Skin of body (tissue), 2 donors: ENCODE results near the gene CCDC137. TPM values are rescaled to one million over a fixed set of nuclear protein-coding genes. Genes with fewer than 3 reads are reported as not detected.
A peak's percentile ranks its signal among the peaks of the same experiment; 100 is the strongest.

Experiments used
- DNase-seq: peaks from one replicate; lab custom pipeline; 2025; lab: John Stamatoyannopoulos, UW
- total RNA-seq: library from RNA; depleted of rRNA; stranded (reverse); fragments of >200 nt; gene quantifications from one replicate; pipeline ENCODE4 v1.2.3, GENCODE V29; 2014

CCDC137 gene
- total RNA-seq, 1 donor from 2014 or later = 5.9 TPM

DNA sequence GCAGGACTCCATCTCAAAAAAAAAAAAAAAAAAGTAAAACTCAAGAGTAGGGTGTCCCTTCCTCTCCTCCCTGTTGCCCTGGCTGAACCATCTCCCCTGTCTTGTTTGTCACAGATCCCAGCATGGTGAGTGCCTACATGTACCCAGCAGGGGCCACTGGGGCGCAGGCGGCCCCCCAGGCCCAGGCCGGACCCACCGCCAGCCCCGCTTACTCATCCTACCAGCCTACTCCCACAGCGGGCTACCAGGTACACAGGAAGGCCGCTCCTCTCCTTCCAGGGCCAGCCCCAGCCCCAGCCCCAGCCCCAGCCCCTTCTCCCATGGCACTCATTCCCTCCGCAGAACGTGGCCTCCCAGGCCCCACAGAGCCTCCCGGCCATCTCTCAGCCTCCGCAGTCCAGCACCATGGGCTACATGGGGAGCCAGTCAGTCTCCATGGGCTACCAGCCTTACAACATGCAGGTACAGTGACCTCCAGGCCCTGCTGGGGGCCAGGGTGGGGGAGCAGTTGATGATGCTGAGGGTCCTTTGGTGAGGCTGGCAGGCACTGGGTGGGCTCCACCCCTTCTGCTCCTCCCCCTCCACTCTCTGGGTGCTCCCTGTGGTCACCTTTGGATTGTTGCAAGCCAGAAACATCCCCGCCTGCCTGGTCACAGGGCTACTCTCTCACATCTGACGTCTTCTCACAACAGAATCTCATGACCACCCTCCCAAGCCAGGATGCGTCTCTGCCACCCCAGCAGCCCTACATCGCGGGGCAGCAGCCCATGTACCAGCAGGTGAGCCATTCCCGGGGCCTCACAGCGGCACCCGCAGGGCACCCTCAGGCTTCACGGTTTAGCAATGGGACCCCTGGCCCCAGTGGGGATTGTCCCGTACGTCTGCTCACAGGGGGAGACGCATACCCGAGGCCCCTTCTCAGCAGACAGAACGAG lies 34.1 kb downstream of the CCDC137 start:
- no peak for DNase-seq

DNA sequence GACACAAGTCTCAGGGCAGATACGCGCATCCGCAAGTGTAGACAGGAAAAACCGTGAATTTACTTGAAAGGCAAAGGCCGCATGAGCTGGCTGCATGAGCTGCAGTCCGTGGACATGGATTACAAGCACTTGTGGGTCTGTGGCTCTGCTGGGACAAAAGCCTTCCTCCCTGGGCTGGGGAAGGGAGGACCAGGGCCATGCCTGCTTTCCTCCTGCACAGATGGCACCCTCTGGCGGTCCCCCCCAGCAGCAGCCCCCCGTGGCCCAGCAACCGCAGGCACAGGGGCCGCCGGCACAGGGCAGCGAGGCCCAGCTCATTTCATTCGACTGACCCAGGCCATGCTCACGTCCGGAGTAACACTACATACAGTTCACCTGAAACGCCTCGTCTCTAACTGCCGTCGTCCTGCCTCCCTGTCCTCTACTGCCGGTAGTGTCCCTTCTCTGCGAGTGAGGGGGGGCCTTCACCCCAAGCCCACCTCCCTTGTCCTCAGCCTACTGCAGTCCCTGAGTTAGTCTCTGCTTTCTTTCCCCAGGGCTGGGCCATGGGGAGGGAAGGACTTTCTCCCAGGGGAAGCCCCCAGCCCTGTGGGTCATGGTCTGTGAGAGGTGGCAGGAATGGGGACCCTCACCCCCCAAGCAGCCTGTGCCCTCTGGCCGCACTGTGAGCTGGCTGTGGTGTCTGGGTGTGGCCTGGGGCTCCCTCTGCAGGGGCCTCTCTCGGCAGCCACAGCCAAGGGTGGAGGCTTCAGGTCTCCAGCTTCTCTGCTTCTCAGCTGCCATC lies 34.9 kb downstream of the CCDC137 start:
- DNase-seq = no peak

DNA sequence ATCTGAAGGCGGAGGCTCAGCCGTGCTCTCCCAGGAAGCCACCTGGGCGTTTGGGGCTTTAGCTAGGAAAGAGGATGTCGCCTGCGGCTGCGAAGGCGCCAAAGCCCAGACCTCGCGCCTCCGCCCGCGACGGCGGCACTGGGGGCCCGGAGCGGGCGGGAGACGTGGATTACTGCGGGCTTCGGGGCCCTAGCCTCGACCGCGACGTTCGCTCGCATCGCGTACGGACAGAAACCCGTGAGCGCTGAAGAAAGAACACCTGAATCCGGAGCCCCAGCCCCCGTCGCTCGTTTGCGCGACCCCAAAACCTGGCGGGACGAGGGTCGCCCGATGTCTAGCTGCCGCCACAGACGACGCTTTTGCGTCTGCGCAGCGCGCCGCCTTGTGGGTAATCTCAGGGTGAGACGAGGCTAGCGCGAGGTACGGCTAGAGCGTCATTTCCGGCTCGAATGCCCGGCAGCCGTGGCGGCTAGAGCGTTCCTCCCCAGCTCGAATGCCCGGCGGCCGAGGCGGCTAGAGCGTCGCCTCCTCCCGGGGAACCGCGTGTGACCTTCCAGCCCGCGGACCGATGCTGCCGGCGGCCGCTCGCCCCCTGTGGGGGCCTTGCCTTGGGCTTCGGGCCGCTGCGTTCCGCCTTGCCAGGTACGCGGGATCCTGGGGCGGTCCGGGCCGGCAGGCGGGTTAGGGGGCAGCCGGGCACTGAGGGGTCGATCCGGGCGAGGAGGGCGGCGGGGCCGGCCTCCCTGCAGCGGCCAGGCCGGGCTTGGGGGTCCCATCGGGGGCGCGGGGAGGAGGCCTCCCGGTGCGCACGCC lies 36.6 kb downstream of the CCDC137 start, which contains the start of gene MRPL12:
Gene MRPL12 (plus strand): TSS at position 434 of the 813 bp plus-strand sequence. CDS start 135 bp downstream, at position 569.
- DNase-seq = peak; percentile 83

- DNase-seq = no peak
These were observed 37.5 kb downstream of the CCDC137 start for GRCh38 chr17:81703747-81704654.

DNA sequence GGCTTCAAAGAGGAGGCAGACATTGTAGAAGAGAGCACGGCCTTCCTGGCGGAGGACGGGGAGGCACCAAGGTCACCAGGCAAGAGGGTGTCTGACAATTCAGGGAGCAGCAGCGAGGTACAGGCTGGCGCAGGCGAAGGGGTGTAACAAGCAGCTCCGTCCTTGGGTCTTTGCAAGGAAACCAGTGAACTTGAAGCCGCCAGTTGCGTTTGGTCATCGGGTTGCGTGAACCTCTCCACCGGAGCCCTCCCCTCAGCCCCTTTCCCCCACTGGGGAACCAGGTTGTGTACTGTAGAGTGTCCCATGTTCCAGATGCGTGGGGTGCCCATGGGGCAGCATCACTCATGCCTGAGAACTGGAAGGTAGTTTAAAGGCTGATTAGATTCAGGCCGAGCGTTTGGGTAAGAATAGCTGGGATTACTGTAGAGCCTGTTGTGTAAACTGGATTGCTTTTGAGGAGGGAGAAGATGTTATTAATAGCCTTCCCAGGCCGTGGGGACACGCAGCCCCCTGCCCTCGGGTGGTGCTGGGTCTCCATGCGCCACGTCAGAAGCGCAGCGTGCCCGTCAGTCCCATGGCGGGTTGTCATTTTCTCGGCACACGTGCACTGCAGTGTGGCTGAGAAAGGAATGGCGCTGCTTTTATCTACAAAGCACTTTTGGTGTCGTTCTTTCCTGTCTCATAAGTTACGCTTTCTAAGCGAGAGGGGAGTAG lies 39.1 kb downstream of the CCDC137 start:
- no peak for DNase-seq

GRCh38 chr17:81706232-81706611 lies 39.7 kb downstream of the CCDC137 start:
- DNase-seq = no peak

GRCh38 chr17:81706757-81707624 lies 40.5 kb downstream of the CCDC137 start:
- no peak for DNase-seq

DNA sequence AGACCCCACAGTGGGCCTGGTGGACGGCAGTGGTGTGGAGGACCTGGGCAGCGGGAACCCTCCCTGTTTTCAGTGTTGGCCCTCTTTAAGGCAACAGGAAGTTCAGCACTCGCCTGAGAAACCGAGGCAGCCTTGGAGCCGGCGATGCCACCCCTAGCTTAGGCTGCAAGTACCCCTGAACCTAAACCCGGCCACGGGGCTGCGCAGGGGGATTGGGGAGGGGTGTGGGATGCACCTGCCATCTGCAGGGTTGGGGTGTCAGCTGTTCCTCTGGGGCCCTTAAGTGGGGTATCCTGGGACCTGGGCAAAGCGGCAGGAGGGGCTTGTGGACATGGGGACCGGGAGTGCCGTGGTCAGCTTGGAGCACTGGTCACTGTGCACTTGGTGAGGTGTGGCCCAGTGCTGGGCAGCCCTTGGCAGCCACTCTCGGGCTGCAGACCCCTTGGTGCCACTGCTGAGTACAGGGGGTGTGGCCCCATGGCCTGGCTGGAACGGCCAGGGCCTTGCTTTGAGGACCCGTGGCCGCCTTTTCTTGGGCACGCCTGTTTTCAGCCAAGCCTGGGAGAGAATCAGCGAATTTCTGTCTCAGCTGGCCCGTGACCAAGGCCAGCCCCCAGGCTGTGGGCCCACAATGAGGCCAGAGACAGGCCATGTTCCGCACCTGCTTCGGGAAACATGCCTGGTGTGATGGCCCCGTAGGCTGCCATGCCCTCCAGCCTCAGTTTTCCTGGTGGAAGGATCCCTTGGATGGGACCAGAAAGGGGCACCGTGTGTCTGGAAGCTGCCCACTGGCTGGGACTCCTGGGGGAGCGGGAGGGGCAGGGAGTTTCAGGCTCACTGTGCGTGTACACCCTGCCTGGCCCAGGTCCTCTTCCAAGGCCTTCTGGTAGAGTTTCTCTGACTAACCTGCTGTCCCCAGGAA lies 41.4 kb downstream of the CCDC137 start:
- no peak for DNase-seq

DNA sequence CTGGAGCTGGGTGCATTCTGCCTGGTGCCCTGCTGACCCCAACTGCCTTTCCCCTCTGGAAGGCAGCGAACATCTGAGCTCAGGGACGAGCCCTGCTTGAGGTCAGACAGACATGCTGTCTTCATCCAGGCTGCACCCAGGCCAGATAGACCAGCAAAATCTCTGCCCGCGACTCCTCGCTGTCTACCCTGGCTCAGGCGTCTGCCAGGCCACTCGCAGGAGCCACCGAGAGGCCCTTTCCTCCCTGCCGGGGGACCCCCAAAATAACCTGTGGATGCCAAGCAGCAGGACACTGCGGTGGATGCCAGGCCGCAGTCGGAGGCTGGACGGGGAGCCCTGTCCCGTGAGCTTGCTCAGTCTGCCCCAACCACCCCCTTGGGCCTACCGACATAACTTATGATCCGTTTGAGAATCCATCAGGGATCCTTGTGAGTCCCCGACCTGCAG lies 42.2 kb downstream of the CCDC137 start:
- no peak for DNase-seq

DNA sequence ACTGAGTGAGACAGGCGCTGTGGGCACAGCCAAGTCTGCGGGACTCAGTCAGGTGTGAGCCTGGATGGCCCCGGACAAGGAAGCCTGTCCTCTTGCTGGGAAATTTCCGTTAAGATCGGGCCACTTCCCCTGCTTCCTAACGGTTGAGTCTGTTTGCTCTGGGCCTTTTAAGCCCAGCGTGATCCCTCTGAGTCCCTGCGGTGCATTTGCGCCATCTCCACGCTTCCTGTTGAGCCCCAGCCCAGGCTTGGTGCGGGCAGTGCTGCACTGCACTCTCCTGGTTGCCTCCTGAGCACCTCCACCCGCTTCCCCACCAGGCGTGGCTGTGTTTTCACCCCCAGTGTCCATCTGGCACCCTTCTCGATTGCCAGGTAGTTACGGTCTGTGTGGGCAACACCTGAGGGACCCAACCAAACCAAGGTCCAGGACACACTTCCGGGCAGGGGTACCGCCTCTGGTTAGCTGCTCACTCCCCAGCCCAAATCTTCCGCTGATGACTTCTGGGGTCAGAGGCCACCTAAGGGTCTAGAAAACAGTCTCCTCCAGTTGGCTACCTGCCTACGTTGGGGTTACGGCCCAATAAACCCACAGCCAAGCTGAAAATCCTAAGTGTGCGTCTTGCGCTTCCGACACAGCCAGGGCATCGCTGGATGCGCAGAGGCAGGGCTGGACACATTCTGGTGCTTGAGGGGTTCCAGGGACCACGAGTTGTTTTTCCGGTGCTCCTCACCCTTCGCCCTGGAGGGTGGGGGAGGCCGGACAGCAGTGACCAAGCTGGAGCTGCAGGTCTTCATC lies 44.2 kb downstream of the CCDC137 start:
- DNase-seq = no peak

DNA sequence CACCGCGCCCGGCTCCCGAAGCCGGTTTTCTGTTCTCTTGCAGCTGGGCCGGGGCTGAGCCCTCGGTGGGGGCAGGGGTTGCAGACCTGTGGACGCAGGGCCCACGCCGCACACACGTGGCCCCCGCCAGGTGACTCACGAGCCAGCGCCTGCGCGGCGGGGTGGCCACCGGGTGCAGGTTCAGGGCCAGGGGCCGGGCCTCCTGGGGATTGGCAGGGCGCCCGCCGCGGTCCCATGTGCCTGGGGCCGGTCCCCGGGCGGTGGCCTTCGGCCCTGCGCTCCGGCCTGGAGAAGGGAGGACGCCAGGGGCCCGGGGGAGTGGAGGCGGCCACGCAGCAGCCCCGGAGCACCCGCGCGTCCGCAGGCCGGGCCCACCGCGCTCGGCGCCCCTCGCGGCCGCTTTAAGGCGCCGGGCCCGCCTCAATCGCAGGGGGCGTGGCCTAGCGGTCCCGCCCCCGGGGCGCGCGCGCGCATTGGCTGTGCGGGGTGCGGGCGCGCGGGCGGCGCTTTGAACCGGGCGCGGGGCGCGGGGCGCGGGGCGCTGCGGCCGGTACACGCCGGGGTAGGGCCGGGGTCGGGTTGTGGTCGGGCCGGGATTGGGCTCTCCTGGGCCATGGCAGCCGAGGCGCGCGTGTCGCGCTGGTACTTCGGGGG lies 45.4 kb downstream of the CCDC137 start, which contains the start of gene SLC25A10:
Gene SLC25A10 (plus strand): TSS at position 471 of the 654 bp plus-strand sequence. CDS start 143 bp downstream, at position 614.
- DNase-seq = peak; percentile 28

DNA sequence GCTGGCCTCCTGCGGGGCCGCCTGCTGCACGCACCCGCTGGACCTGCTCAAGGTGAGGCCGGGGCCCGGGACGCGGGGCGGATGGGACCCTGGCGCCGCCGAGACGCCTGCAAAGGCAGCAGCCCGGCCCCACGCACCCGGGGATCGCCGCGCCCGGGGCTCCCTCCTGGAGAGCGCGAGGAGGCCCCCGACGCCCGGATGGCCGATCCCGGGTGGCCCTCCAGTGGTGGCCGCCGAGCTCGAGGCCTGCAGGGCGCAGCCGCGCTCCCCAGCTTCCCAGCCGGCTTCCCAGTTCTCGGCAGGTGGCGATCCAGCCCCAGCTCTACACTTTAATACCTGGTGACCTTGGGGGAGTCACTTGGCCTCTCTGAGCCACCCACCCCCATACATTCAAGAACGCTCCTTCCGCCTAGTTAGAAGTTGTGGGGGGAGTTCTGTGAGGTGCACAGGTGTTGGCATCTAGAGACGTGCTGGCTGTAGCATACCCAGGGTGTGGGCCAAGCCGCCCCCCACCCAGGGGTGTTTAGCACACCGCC lies 46.0 kb downstream of the CCDC137 start:
- DNase-seq = no peak

DNA sequence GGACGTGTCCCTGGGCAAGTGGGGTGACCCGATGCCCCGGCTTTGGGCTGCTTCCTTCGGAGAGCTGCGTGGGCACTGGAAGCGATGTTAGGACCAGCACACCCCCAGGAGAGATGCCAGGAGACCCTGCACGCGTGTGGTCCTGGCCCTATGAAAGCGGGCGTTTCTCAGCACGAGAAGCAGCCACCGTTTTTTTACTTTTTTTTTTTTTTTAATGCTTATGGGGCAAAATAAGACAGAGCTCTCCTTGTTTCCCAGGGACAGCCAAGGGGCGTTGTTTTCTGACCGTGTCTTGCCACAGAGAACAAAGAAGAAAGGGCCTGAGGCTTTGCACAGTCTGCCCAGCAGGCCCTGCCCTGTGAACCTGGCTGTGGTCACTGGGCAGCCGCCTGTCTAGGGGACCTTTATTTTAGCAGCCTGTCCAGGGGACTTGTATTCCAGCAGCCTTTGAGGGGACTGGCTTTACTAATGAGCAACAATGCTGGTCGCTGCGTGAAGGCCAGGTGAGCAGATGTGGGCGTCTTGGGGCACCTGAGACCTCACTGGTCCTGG lies 46.5 kb downstream of the CCDC137 start:
- DNase-seq = no peak

- DNase-seq = no peak
These were observed 47.2 kb downstream of the CCDC137 start for GRCh38 chr17:81713556-81714411.
